A673 (cell line): ENCODE measurements around the gene KRT73. TPM values are rescaled to one million over a fixed set of nuclear protein-coding genes. Genes with fewer than 3 reads are reported as not detected.

ENCODE experiments used
- BruUV-seq: library from RNA; stranded (reverse); fragments of 400-500 nt; replicated peaks from 2 replicates; lab custom pipeline; 2021; lab: Mats Ljungman, UMichigan
- CTCF ChIA-PET: fragments of 300-600 bp; sonication (Branson Sonifier 250); formaldehyde crosslinking; loops from one replicate; lab custom pipeline; 2022; ENCODE audit warnings: antibody characterized with exemption; lab: Charles Lee
- POLR2A ChIA-PET: fragments of 300-600 bp; sonication (Branson Sonifier 250); formaldehyde crosslinking; loops from one replicate; lab custom pipeline; 2022; ENCODE audit warnings: antibody characterized with exemption; ENCODE audit not compliant: low non-redundant PET; lab: Charles Lee
- DNase-seq: peaks from one replicate; pipeline ENCODE4 v3.0.0-alpha.2; 2015; ENCODE audit warnings: low spot score
- H3K27ac ChIP-seq: fragments of 200-600 bp; sonication (generic); 2 replicates; pipeline ENCODE4 v1.5.1; 2016; ENCODE audit warnings: mixed run types, low read depth, mild to moderate bottlenecking, mixed read lengths, antibody characterized with exemption, low read length; ENCODE audit not compliant: poor library complexity, severe bottlenecking
- H3K27me3 ChIP-seq: fragments of 200-600 bp; sonication (generic); replicated peaks from 2 replicates; pipeline ENCODE4 v1.6.1; 2017; ENCODE audit warnings: mixed run types, low read depth, mild to moderate bottlenecking, mixed read lengths, antibody characterized with exemption, low read length; ENCODE audit not compliant: insufficient read depth, poor library complexity
- H3K36me3 ChIP-seq: fragments of 200-600 bp; sonication (generic); 2 replicates; pipeline ENCODE4 v1.6.1; 2016; ENCODE audit warnings: mixed run types, mild to moderate bottlenecking, mixed read lengths, antibody characterized with exemption, low read length; ENCODE audit not compliant: insufficient read depth, poor library complexity, severe bottlenecking
- H3K4me1 ChIP-seq: fragments of 200-600 bp; sonication (generic); 2 replicates; pipeline ENCODE4 v1.6.1; 2017; ENCODE audit warnings: mixed run types, mild to moderate bottlenecking, mixed read lengths, antibody characterized with exemption, low read length; ENCODE audit not compliant: insufficient read depth, poor library complexity, severe bottlenecking
- H3K4me3 ChIP-seq: fragments of 200-600 bp; sonication (generic); 2 replicates; pipeline ENCODE4 v1.5.1; 2016; ENCODE audit warnings: low read depth, mixed run types, mild to moderate bottlenecking, mixed read lengths, low read length; ENCODE audit not compliant: poor library complexity, severe bottlenecking
- H3K9me3 ChIP-seq: fragments of 200-600 bp; sonication (generic); 2 replicates; pipeline ENCODE4 v1.6.1; 2016; ENCODE audit warnings: mixed run types, low read depth, mild to moderate bottlenecking, mixed read lengths, antibody characterized with exemption, low read length; ENCODE audit not compliant: poor library complexity, severe bottlenecking
- CTCF ChIP-seq: fragments of 300-800, 200-600 bp; sonication (generic); conservative IDR thresholded peaks from 2 replicates; pipeline ENCODE4 v1.5.1; 2017; ENCODE audit warnings: low read depth, mild to moderate bottlenecking, antibody characterized with exemption, low read length, moderate library complexity, mixed read lengths
- EZH2 ChIP-seq: fragments of 200-600 bp; sonication (generic); IDR thresholded peaks from 2 replicates; pipeline ENCODE4 v1.6.1; 2017; ENCODE audit warnings: borderline replicate concordance, low read depth, mild to moderate bottlenecking, mixed read lengths, antibody characterized with exemption, low read length; ENCODE audit not compliant: poor library complexity, severe bottlenecking
- intact Hi-C: fragments of 100-400 bp; cut with micrococcal nuclease; formaldehyde crosslinking; loops from one replicate; pipeline ENCODE4 v1.10.0; 2022; ENCODE audit not compliant: unreplicated experiment
- total RNA-seq: library from RNA; stranded (reverse); gene quantifications from 2 replicates; pipeline ENCODE4 v1.2.3, GENCODE V29; 2021

Gene KRT73
- total RNA-seq, 1 experiment from 2014 or later: not detected

- no peaks in the 10 kb centered on the region for H3K36me3 ChIP-seq
- H3K4me3 ChIP-seq: no peak overlapping the region
- peaks cover 3% of the 10 kb centered on the region for H3K27me3 ChIP-seq
- TF ChIP-seq EZH2 (no peak), CTCF (peak; percentile 34; the same call in 1 of the 2 replicates)
- intact Hi-C loops: no loop called here
- DNase-seq: no peak
- H3K27ac ChIP-seq: no peak overlapping the region
- no TSS peak for BruUV-seq
- no peaks in the 10 kb centered on the region for H3K4me1 ChIP-seq
- POLR2A ChIA-PET: no interaction called here
- CTCF ChIA-PET: interaction anchor here (0.6 kb wide), 1 partner anchor 309 kb away, joined by 4 read pairs; no protein-coding TSS in a partner anchor
- H3K9me3 ChIP-seq: no peaks in the 10 kb centered on the region
Observed at GRCh38 chr12:52561880-52562449, 56.4 kb downstream of the KRT73 start.

GRCh38 chr12:52559979-52560378 is 58.4 kb downstream of the KRT73 start:
- intact Hi-C loops: no loop called here
- CTCF ChIA-PET: interaction anchor here (0.5 kb wide), 1 partner anchor 318 kb away, joined by 3 read pairs; no protein-coding TSS in a partner anchor
- H3K27me3 ChIP-seq: peaks cover 9% of the 10 kb centered on the region
- no peaks in the 10 kb centered on the region for H3K4me1 ChIP-seq
- no peaks in the 10 kb centered on the region for H3K9me3 ChIP-seq
- POLR2A ChIA-PET: no interaction called here
- H3K4me3 ChIP-seq: no peak overlapping the region
- BruUV-seq: no TSS peak
- DNase-seq: no peak
- H3K36me3 ChIP-seq: no peaks in the 10 kb centered on the region
- H3K27ac ChIP-seq: no peak overlapping the region
- TF ChIP-seq EZH2: no peak
- no peak for TF ChIP-seq CTCF

GRCh38 chr12:52558781-52559445 is 59.4 kb downstream of the KRT73 start:
- ChIA-PET POLR2A (no interaction called here), CTCF (no interaction called here)
- Histone ChIP-seq H3K4me1 (no peaks in the 10 kb centered on the region), H3K4me3 (no peak overlapping the region), H3K36me3 (no peaks in the 10 kb centered on the region), H3K27ac (no peak overlapping the region), H3K27me3 (peaks cover 9% of the 10 kb centered on the region), H3K9me3 (no peaks in the 10 kb centered on the region)
- no TSS peak for BruUV-seq
- intact Hi-C loops: no loop called here
- TF ChIP-seq CTCF (no peak), EZH2 (no peak)
- DNase-seq: no peak

Other genes starting within 250 kb of the KRT73 start
- not detected in 2 replicates for gene KRT84, start 232.9 kb downstream of the KRT73 start, total RNA-seq
- not detected in 2 replicates for gene KRT82, start 212.2 kb downstream of the KRT73 start, total RNA-seq
- gene KRT75, start 184.2 kb downstream of the KRT73 start, total RNA-seq: not detected in 2 replicates
- gene KRT6B, start 166.4 kb downstream of the KRT73 start, total RNA-seq: not detected in 2 replicates
- gene KRT6C, start 144.8 kb downstream of the KRT73 start, total RNA-seq: not detected in 2 replicates
- gene KRT6A, start 125.3 kb downstream of the KRT73 start, total RNA-seq: 0.24 TPM in 1 of 2 replicates, not detected in the other
- 0.48 and 0.67 TPM in 2 replicates for gene KRT5, start 98.2 kb downstream of the KRT73 start, total RNA-seq
- gene KRT71, start 65.4 kb downstream of the KRT73 start, total RNA-seq: not detected in 2 replicates
- not detected in 2 replicates for gene KRT74, start 44.7 kb downstream of the KRT73 start, total RNA-seq
- not detected in 2 replicates for gene KRT72, start 17.1 kb downstream of the KRT73 start, total RNA-seq
- not detected in 2 replicates for gene KRT2, start 33.7 kb upstream of the KRT73 start, total RNA-seq
- gene KRT1, start 61.8 kb upstream of the KRT73 start, total RNA-seq: not detected in 2 replicates
- gene KRT77, start 85.0 kb upstream of the KRT73 start, total RNA-seq: not detected in 2 replicates
- not detected in 2 replicates for gene KRT76, start 158.8 kb upstream of the KRT73 start, total RNA-seq
- gene KRT3, start 177.6 kb upstream of the KRT73 start, total RNA-seq: not detected in 2 replicates
- gene KRT4, start 195.6 kb upstream of the KRT73 start, total RNA-seq: not detected in 2 replicates
- not detected in 2 replicates for gene KRT79, start 215.8 kb upstream of the KRT73 start, total RNA-seq
- not detected in 2 replicates for gene KRT78, start 230.4 kb upstream of the KRT73 start, total RNA-seq